ENCODE data around the gene IL2RG. TPM values are rescaled to one million over a fixed set of nuclear protein-coding genes. Genes with fewer than 3 reads are reported as not detected.
A peak's percentile ranks its signal among the peaks of the same experiment; 100 is the strongest.

The IL2RG gene
- 2.8 and 5.3 TPM in 2 replicates for total RNA-seq (2014; rRNA removed; shearing (Covaris generic))

GRCh38 chrX:71111141-71111843 lies at the start of gene IL2RG:
IL2RG (minus strand) TSS chrX:71111577; CDS start chrX:71111539, 38 bp downstream.
- DNase-seq (ENCODE audit: low read depth), result peak; percentile 13

GRCh38 chrX:71160475-71160874 lies 49.1 kb upstream of the IL2RG start:
- peak; percentile 38 for DNase-seq (ENCODE audit: low read depth)

- no peak for DNase-seq (ENCODE audit: low read depth)
Observed at GRCh38 chrX:71159335-71159734, 48.0 kb upstream of the IL2RG start.

GRCh38 chrX:71158603-71159002 lies 47.2 kb upstream of the IL2RG start:
- DNase-seq (ENCODE audit: low read depth), result no peak

GRCh38 chrX:71154641-71155040 lies 43.3 kb upstream of the IL2RG start:
- DNase-seq (ENCODE audit: low read depth), result no peak

- DNase-seq (ENCODE audit: low read depth), result no peak
Observed at GRCh38 chrX:71154196-71154595, 42.8 kb upstream of the IL2RG start.

GRCh38 chrX:71151366-71151765 lies 40.0 kb upstream of the IL2RG start:
- DNase-seq (ENCODE audit: low read depth), result no peak

- DNase-seq (ENCODE audit: low read depth), result no peak
Observed at GRCh38 chrX:71148278-71148663, 36.9 kb upstream of the IL2RG start.

- no peak for DNase-seq (ENCODE audit: low read depth)
Observed at GRCh38 chrX:71147496-71148277, 36.3 kb upstream of the IL2RG start.

- no peak for DNase-seq (ENCODE audit: low read depth)
Observed at GRCh38 chrX:71144651-71145050, 33.3 kb upstream of the IL2RG start, which contains the start of gene NLGN3. NLGN3 (plus strand) TSS chrX:71144841; CDS start chrX:71147750, 2,909 bp downstream.

GRCh38 chrX:71143508-71143907 lies 32.1 kb upstream of the IL2RG start:
- DNase-seq (ENCODE audit: low read depth), result peak; percentile 15

- no peak for DNase-seq (ENCODE audit: low read depth)
Observed at GRCh38 chrX:71140440-71140839, 29.1 kb upstream of the IL2RG start.

- no peak for DNase-seq (ENCODE audit: low read depth)
Observed at GRCh38 chrX:71131510-71131909, 20.1 kb upstream of the IL2RG start.

- no peak for DNase-seq (ENCODE audit: low read depth)
Observed at GRCh38 chrX:71128915-71129765, 17.8 kb upstream of the IL2RG start.

- peak; percentile 69 for DNase-seq (ENCODE audit: low read depth)
Observed at GRCh38 chrX:71128166-71128833, 16.9 kb upstream of the IL2RG start.

- no peak for DNase-seq (ENCODE audit: low read depth)
Observed at GRCh38 chrX:71118985-71119535, 7.7 kb upstream of the IL2RG start.

- DNase-seq (ENCODE audit: low read depth), result peak; percentile 83
Observed at GRCh38 chrX:71118032-71118984, 6.9 kb upstream of the IL2RG start, which contains the start of gene MED12. MED12 (plus strand) TSS chrX:71118596; CDS start chrX:71118755, 159 bp downstream.

GRCh38 chrX:71117358-71117757 lies 6.0 kb upstream of the IL2RG start:
- DNase-seq (ENCODE audit: low read depth), result no peak

GRCh38 chrX:71111921-71112431 lies 599 bp upstream of the IL2RG start:
- DNase-seq (ENCODE audit: low read depth), result no peak

GRCh38 chrX:71109051-71109450 lies 2.3 kb downstream of the IL2RG start:
- no peak for DNase-seq (ENCODE audit: low read depth)
